HCT116 (cell line): Measurements from ENCODE around the gene ALAS1. TPM values are rescaled to one million over a fixed set of nuclear protein-coding genes. Genes with fewer than 3 reads are reported as not detected.

Experiments used
- ATAC-seq: fragments of 200-7000 bp; cut with Tn5 transposase; 2 replicates; pipeline ENCODE4 v1.9.1; 2020; ENCODE audit warnings: mild to moderate bottlenecking, moderate library complexity
- BruUV-seq: library from RNA; stranded (reverse); fragments of 400-500 nt; replicated peaks from 2 replicates; lab custom pipeline; 2021; lab: Mats Ljungman, UMichigan
- CTCF ChIA-PET: fragments of 300-600 bp; sonication (Branson Sonifier 250); formaldehyde crosslinking; loops from one replicate; lab custom pipeline; 2021; ENCODE audit warnings: antibody characterized with exemption; lab: Charles Lee
- POLR2A ChIA-PET: fragments of 300-600, 350-600 bp; sonication (Branson Sonifier 250); formaldehyde crosslinking; loops from one replicate; lab custom pipeline; 2021; ENCODE audit warnings: antibody characterized with exemption; lab: Charles Lee
- RAD21 ChIA-PET, 2 experiments: fragments of 300-600 bp; sonication (Branson Sonifier 250); formaldehyde crosslinking; loops; one replicate each; lab custom pipeline; 2023; ENCODE audit warnings: low total read pairs in 2 of 2; ENCODE audit not compliant: uncharacterized antibody in 2 of 2, unreplicated experiment in 2 of 2, low non-redundant PET in 1 of 2; lab: Charles Lee
- DNase-seq: peaks from one replicate; pipeline ENCODE4 v3.0.0-alpha.2; 2010; ENCODE audit warnings: low read depth, low spot score
- H2AFZ ChIP-seq: fragments of 200-600 bp; shearing (Covaris generic), sonication (generic); 2 replicates; pipeline ENCODE4 v1.6.1; 2017; ENCODE audit warnings: low read depth, mixed run types, mixed read lengths, antibody characterized with exemption, low read length; ENCODE audit not compliant: poor library complexity, severe bottlenecking
- H3K27ac ChIP-seq: 2 replicates; pipeline ENCODE4 v1.5.1; 2012; ENCODE audit warnings: low read depth, low read length
- H3K27me3 ChIP-seq: fragments of 200-600 bp; sonication (generic); 2 replicates; pipeline ENCODE4 v1.6.1; 2016; ENCODE audit warnings: mixed run types, low read length, mixed read lengths; ENCODE audit not compliant: insufficient read depth
- H3K36me3 ChIP-seq, 2 experiments: fragments of 200-500 bp in 1 of 2; fragments of 200-600 bp in 1 of 2; sonication (Bioruptor generic) in 1 of 2; sonication (generic) in 1 of 2; 2 replicates each; pipeline versions ENCODE4 v1.5.1 to v1.6.1; 2014 to 2016; ENCODE audit warnings: low read length in 2 of 2, inconsistent platforms in 1 of 2, mixed read lengths in 1 of 2, mixed run types in 1 of 2; ENCODE audit not compliant: insufficient read depth in 2 of 2, control insufficient read depth in 1 of 2
- H3K4me1 ChIP-seq, 2 experiments: fragments of 200-600 bp in 1 of 2; sonication (generic) in 1 of 2; 2 replicates each; pipeline versions ENCODE4 v1.5.1 to v1.6.1; 2012 to 2017; ENCODE audit warnings: low read length in 2 of 2, inconsistent platforms in 1 of 2, mild to moderate bottlenecking in 1 of 2, mixed read lengths in 1 of 2, mixed run types in 1 of 2, moderate library complexity in 1 of 2; ENCODE audit not compliant: insufficient read depth in 2 of 2, control insufficient read depth in 1 of 2
- H3K4me2 ChIP-seq: fragments of 200-600 bp; sonication (generic); 2 replicates; pipeline ENCODE4 v1.6.1; 2017; ENCODE audit warnings: mixed run types, low read length, mixed read lengths
- H3K4me3 ChIP-seq, 2 experiments: fragments of 200-600 bp in 1 of 2; sonication (generic) in 1 of 2; replicated peaks in 1 of 2; 2 replicates each; pipeline ENCODE4 v1.5.1; 2011 to 2016; ENCODE audit warnings: low read length in 2 of 2, control low read depth in 1 of 2, low read depth in 1 of 2, mild to moderate bottlenecking in 1 of 2, mixed read lengths in 1 of 2, mixed run types in 1 of 2
- H3K79me2 ChIP-seq: fragments of 200-600 bp; sonication (generic); 2 replicates; pipeline ENCODE4 v1.6.1; 2017; ENCODE audit warnings: mild to moderate bottlenecking, mixed run types, low read length, moderate library complexity, mixed read lengths; ENCODE audit not compliant: insufficient read depth
- H3K9ac ChIP-seq: fragments of 200-600 bp; sonication (generic); 2 replicates; pipeline ENCODE4 v1.6.1; 2016; ENCODE audit warnings: low read length, mixed read lengths
- H3K9me2 ChIP-seq: fragments of 200-600 bp; sonication (generic), shearing (Covaris generic); 2 replicates; pipeline ENCODE4 v1.6.1; 2017; ENCODE audit warnings: mixed run types, mild to moderate bottlenecking, moderate library complexity; ENCODE audit not compliant: insufficient read depth
- H3K9me3 ChIP-seq, 2 experiments: fragments of 200-500 bp in 1 of 2; fragments of 200-600 bp in 1 of 2; sonication (Bioruptor generic) in 1 of 2; sonication (generic) in 1 of 2; 2 replicates each; pipeline ENCODE4 v1.6.1; 2014 to 2017; ENCODE audit warnings: low read length in 2 of 2, mixed read lengths in 2 of 2, inconsistent platforms in 1 of 2, low read depth in 1 of 2, mild to moderate bottlenecking in 1 of 2, mixed run types in 1 of 2, moderate library complexity in 1 of 2; ENCODE audit not compliant: control insufficient read depth in 1 of 2, insufficient read depth in 1 of 2
- H4K20me1 ChIP-seq: fragments of 200-600 bp; sonication (generic), shearing (Covaris generic); 2 replicates; pipeline ENCODE4 v1.6.1; 2017; ENCODE audit warnings: mixed run types, mild to moderate bottlenecking, moderate library complexity; ENCODE audit not compliant: insufficient read depth
- ATF3 ChIP-seq: IDR thresholded peaks from 2 replicates; pipeline ENCODE4 v1.6.1; 2012
- CEBPB ChIP-seq: IDR thresholded peaks from 2 replicates; pipeline ENCODE4 v1.6.1; 2012; ENCODE audit warnings: low read depth
- CTCF ChIP-seq, 3 experiments: fragments of 200-600 bp in 1 of 3; sonication (generic) in 1 of 3; IDR thresholded peaks in 2 of 3; conservative IDR thresholded peaks in 1 of 3; 2 replicates each; pipeline ENCODE4 v1.5.1; 2012 to 2017; ENCODE audit warnings: low read depth in 2 of 3, low read length in 2 of 3, antibody characterized with exemption in 1 of 3, borderline replicate concordance in 1 of 3, control low read depth in 1 of 3, mild to moderate bottlenecking in 1 of 3, mixed read lengths in 1 of 3, mixed run types in 1 of 3, moderate library complexity in 1 of 3; ENCODE audit not compliant: insufficient read depth in 1 of 3
- EGR1 ChIP-seq: IDR thresholded peaks from 2 replicates; pipeline ENCODE4 v1.6.1; 2012; ENCODE audit warnings: low read depth
- ELF1 ChIP-seq: IDR thresholded peaks from 2 replicates; pipeline ENCODE4 v1.6.1; 2012; ENCODE audit warnings: low read depth, borderline replicate concordance
- EZH2phosphoT487 ChIP-seq: fragments of 200-600 bp; IDR thresholded peaks from 2 replicates; pipeline ENCODE4 v1.6.1; 2018; ENCODE audit warnings: antibody characterized with exemption, borderline replicate concordance
- FOSL1 ChIP-seq: IDR thresholded peaks from 2 replicates; pipeline ENCODE4 v1.6.1; 2012; ENCODE audit warnings: low read depth
- JUND ChIP-seq: IDR thresholded peaks from 2 replicates; pipeline ENCODE4 v1.6.1; 2012
- MAX ChIP-seq: IDR thresholded peaks from 2 replicates; pipeline ENCODE4 v1.6.1; 2012
- POLR2A ChIP-seq: IDR thresholded peaks from 2 replicates; pipeline ENCODE4 v1.7.0; 2011; ENCODE audit warnings: borderline replicate concordance; ENCODE audit not compliant: insufficient read depth, insufficient read length; ENCODE audit errors: extremely low read depth
- POLR2AphosphoS5 ChIP-seq: IDR thresholded peaks from 2 replicates; pipeline ENCODE4 v1.6.1; 2011; ENCODE audit warnings: mild to moderate bottlenecking, low read depth, low read length, moderate library complexity
- RAD21 ChIP-seq: IDR thresholded peaks from 2 replicates; pipeline ENCODE4 v1.6.1; 2012; ENCODE audit warnings: low read depth, mild to moderate bottlenecking
- REST ChIP-seq: IDR thresholded peaks from 2 replicates; pipeline ENCODE4 v1.6.1; 2012; ENCODE audit warnings: low read depth
- SRF ChIP-seq: IDR thresholded peaks from 2 replicates; pipeline ENCODE4 v1.6.1; 2012; ENCODE audit warnings: low read depth
- YY1 ChIP-seq: IDR thresholded peaks from 2 replicates; pipeline ENCODE4 v1.6.1; 2011; ENCODE audit warnings: low read length, low read depth, moderate library complexity, mild to moderate bottlenecking; ENCODE audit not compliant: insufficient replicate concordance; ENCODE audit errors: extremely low read depth
- ZBTB33 ChIP-seq: IDR thresholded peaks from 2 replicates; pipeline ENCODE4 v1.6.1; 2011; ENCODE audit warnings: mild to moderate bottlenecking, low read length, moderate library complexity; ENCODE audit not compliant: insufficient replicate concordance; ENCODE audit errors: extremely low read depth
- ZFX ChIP-seq: fragments of 450-650 bp; IDR thresholded peaks from 2 replicates; pipeline ENCODE4 v1.6.1; 2017
- intact Hi-C: fragments of 100-400 bp; cut with micrococcal nuclease; formaldehyde crosslinking; loops from 2 replicates; pipeline ENCODE4 v1.10.0; 2022
- total RNA-seq: library from RNA; stranded (reverse); gene quantifications from one replicate; pipeline ENCODE4 v1.2.1, GENCODE V29; 2021; ENCODE audit not compliant: unreplicated experiment

Gene ALAS1
- total RNA-seq, 1 experiment from 2014 or later: 74.0 TPM

- ATAC-seq: no peak
- H3K79me2 ChIP-seq: peaks cover 4% of the 10 kb centered on the region; the same call in 1 of the 2 replicates
- H3K36me3 ChIP-seq: peaks cover 17% of the 10 kb centered on the region in 2 experiments; a peak in 3 of 4 replicates
- no peaks in the 10 kb centered on the region for H3K27me3 ChIP-seq
- no peaks in the 10 kb centered on the region for H3K9me3 ChIP-seq
- POLR2A ChIA-PET: interaction anchor here (1.0 to 1.4 kb wide), 2 partner anchors 10 to 48 kb away, joined by 3 to 4 read pairs; partner anchors contain the start of gene WDR82
- H2AFZ ChIP-seq: no peak overlapping the region
- H3K9me2 ChIP-seq: no peaks in the 10 kb centered on the region
- CTCF ChIA-PET: interaction anchor here (0.6 to 2.8 kb wide), 9 partner anchors 8 to 154 kb away, joined by 3 to 37 read pairs (median 3); partner anchors contain the start of gene WDR82
- H3K4me3 ChIP-seq: no peak overlapping the region
- H3K4me2 ChIP-seq: no peak overlapping the region
- intact Hi-C loops: loop anchor here (1.0 kb wide), 1 partner anchor 108 kb away; no protein-coding TSS in a partner anchor
- no peak for DNase-seq
- no TSS peak for BruUV-seq
- H3K4me1 ChIP-seq: no peaks in the 10 kb centered on the region
- H3K9ac ChIP-seq: no peak overlapping the region
- H4K20me1 ChIP-seq: no peaks in the 10 kb centered on the region
- TF ChIP-seq MAX (no peak), JUND (no peak), REST (no peak), ELF1 (no peak), POLR2AphosphoS5 (no peak), ATF3 (no peak), CTCF (IDR thresholded peaks at IDR 0.05 in 2 of 3, conservative IDR thresholded peaks at IDR 0.05 in 1 of 3; ENCODE audit: borderline replicate concordance in 1 of 3, insufficient read depth in 1 of 3, low read depth in 2 of 3, low read length in 2 of 3) (no peak), POLR2A (no peak), ZBTB33 (no peak), FOSL1 (no peak), CEBPB (no peak), EZH2phosphoT487 (no peak), SRF (no peak), EGR1 (no peak), RAD21 (no peak), ZFX (no peak), YY1 (no peak)
- H3K27ac ChIP-seq: no peak overlapping the region
- RAD21 ChIA-PET: interaction anchor here in 1 of 2 experiments (0.6 kb wide), 2 partner anchors 12 to 103 kb away, joined by 3 to 5 read pairs; no protein-coding TSS in a partner anchor
Observed at GRCh38 chr3:52230889-52231499, 33.0 kb downstream of the ALAS1 start.
